K562 (cell line): Measurements from ENCODE around the gene FSTL4. TPM values are rescaled to one million over a fixed set of nuclear protein-coding genes. Genes with fewer than 3 reads are reported as not detected.
A peak's percentile ranks its signal among the peaks of the same experiment; 100 is the strongest.

Experiments
- ATAC-seq: fragments of 200-7000 bp; cut with Tn5 transposase; 3 replicates; pipeline ENCODE4 v1.9.1; 2020; ENCODE audit warnings: moderate library complexity
- BruUV-seq: library from RNA; stranded (reverse); fragments of 400-500 nt; replicated peaks from 2 replicates; lab custom pipeline; 2021; lab: Mats Ljungman, UMichigan
- CTCF ChIA-PET: fragments of 300-600 bp; formaldehyde crosslinking; extraction: SDS; loops from one replicate; lab custom pipeline; 2021; ENCODE audit warnings: low intra/inter-chr PET ratio; lab: Yijun Ruan, JAX
- POLR2A ChIA-PET: fragments of 300-600, 350-650 bp; sonication (Branson Sonifier 250); formaldehyde crosslinking; extraction: SDS; loops from one replicate; lab custom pipeline; 2021; ENCODE audit warnings: antibody characterized with exemption, inconsistent platforms; lab: Yijun Ruan, JAX
- DNase-seq, 4 experiments: peaks; one replicate each; pipeline versions ENCODE4 v3.0.0 to v3.0.0-alpha.2; 2011 to 2018; ENCODE audit warnings: low spot score in 3 of 4, mixed read lengths in 3 of 4; ENCODE audit errors: extremely low read depth in 1 of 4
- FAIRE-seq: peaks from 2 replicates; lab custom pipeline; 2011; peaks lifted over from hg19 to GRCh38; lab: Jason Lieb, UNC
- H2AFZ ChIP-seq: 2 replicates; pipeline ENCODE4 v1.6.0; 2011; ENCODE audit warnings: low read depth, low read length, control low read depth, inconsistent platforms
- H3K27ac ChIP-seq: fragments of 200-600 bp; 3 replicates; pipeline ENCODE4 v1.8.0; 2011; ENCODE audit warnings: low read depth, mild to moderate bottlenecking, control low read depth, inconsistent platforms, low read length, moderate library complexity, mixed read lengths; ENCODE audit errors: extremely low read depth
- H3K27me3 ChIP-seq, 2 experiments: fragments of 300-600 bp in 1 of 2; 2 replicates in 1 of 2; 3 replicates in 1 of 2; pipeline versions ENCODE4 v1.6.0 to v1.8.0; 2011; ENCODE audit warnings: inconsistent platforms in 2 of 2, low read length in 2 of 2, mild to moderate bottlenecking in 1 of 2, mixed read lengths in 1 of 2, moderate library complexity in 1 of 2; ENCODE audit not compliant: control insufficient read depth in 2 of 2, insufficient read depth in 2 of 2
- H3K36me3 ChIP-seq: fragments of 300-600 bp; 3 replicates; pipeline ENCODE4 v1.8.0; 2011; ENCODE audit warnings: mild to moderate bottlenecking, low read length, inconsistent platforms; ENCODE audit not compliant: control insufficient read depth, insufficient read depth
- H3K4me1 ChIP-seq, 2 experiments: fragments of 200-600 bp in 1 of 2; replicated peaks in 1 of 2; 2 replicates in 1 of 2; 3 replicates in 1 of 2; pipeline versions ENCODE4 v1.5.1 to v1.8.0; 2011; ENCODE audit warnings: inconsistent platforms in 2 of 2, low read length in 2 of 2, mild to moderate bottlenecking in 1 of 2, mixed read lengths in 1 of 2, moderate library complexity in 1 of 2; ENCODE audit not compliant: control insufficient read depth in 2 of 2, insufficient read depth in 2 of 2
- H3K4me2 ChIP-seq: 2 replicates; pipeline ENCODE4 v1.6.1; 2011; ENCODE audit warnings: low read length, control low read depth, inconsistent platforms, mixed read lengths; ENCODE audit not compliant: insufficient read depth
- H3K4me3 ChIP-seq: fragments of 200-600 bp; sonication (generic), shearing (Covaris generic); 2 replicates; pipeline ENCODE4 v1.5.1; 2016; ENCODE audit warnings: control low read depth, inconsistent platforms
- H3K79me2 ChIP-seq: fragments of 200-600 bp; 3 replicates; pipeline ENCODE4 v1.8.0; 2011; ENCODE audit warnings: low read length, inconsistent platforms; ENCODE audit not compliant: control insufficient read depth, insufficient read depth
- H3K9ac ChIP-seq, 2 experiments: 2 replicates each; pipeline versions ENCODE4 v1.6.0 to v1.6.1; 2011; ENCODE audit warnings: low read depth in 2 of 2, low read length in 2 of 2, control low read depth in 1 of 2, inconsistent platforms in 1 of 2, mild to moderate bottlenecking in 1 of 2, mixed read lengths in 1 of 2; ENCODE audit not compliant: insufficient read depth in 1 of 2
- H3K9me1 ChIP-seq: one replicate; pipeline ENCODE4 v1.6.0; 2011; ENCODE audit warnings: inconsistent platforms, mild to moderate bottlenecking, low read length, moderate library complexity; ENCODE audit not compliant: control insufficient read depth, insufficient read depth
- H3K9me3 ChIP-seq: replicated peaks from 2 replicates; pipeline ENCODE4 v1.5.1; 2011; ENCODE audit warnings: low read depth, low read length, inconsistent platforms; ENCODE audit not compliant: control insufficient read depth, insufficient read depth
- H4K20me1 ChIP-seq: replicated peaks from 2 replicates; pipeline ENCODE4 v1.6.1; 2011; ENCODE audit warnings: low read length, inconsistent platforms, mixed read lengths; ENCODE audit not compliant: control insufficient read depth, insufficient read depth
- FOSL1 ChIP-seq: fragments of 200-800 bp; sonication (Bioruptor generic); conservative IDR thresholded peaks from 2 replicates; pipeline ENCODE4 v1.6.1; 2016; ENCODE audit warnings: missing genetic modification characterization, missing compliant biosample characterization
- HDGF ChIP-seq: fragments of 450-650 bp; IDR thresholded peaks from 2 replicates; pipeline ENCODE4 v1.6.1; 2016
- SRF ChIP-seq, 2 experiments: fragments of 250-450, 450-650 bp in 1 of 2; sonication (Bioruptor Pico) in 1 of 2; sonication (generic) in 1 of 2; formaldehyde crosslinking; IDR thresholded peaks; 2 replicates each; pipeline versions ENCODE4 v1.5.0 to v1.5.1; 2020 to 2022; ENCODE audit warnings: mild to moderate bottlenecking in 1 of 2, missing genetic modification reagents in 1 of 2
- USF1 ChIP-seq: sonication (generic); formaldehyde crosslinking; IDR thresholded peaks from 2 replicates; pipeline ENCODE4 v1.9.0; 2022; ENCODE audit warnings: mild to moderate bottlenecking, missing genetic modification reagents
- WGBS: fragments of 100-300 bp; shearing (Covaris generic); methylation state at CpG from one replicate; pipeline ENCODE4 v1.1.6; 2016; ENCODE audit warnings: low coverage, mixed read lengths; ENCODE audit not compliant: insufficient coverage; ENCODE audit errors: missing lambda C conversion rate; 5-methylcytosine and 5-hydroxymethylcytosine counted together
- in situ Hi-C: fragments of 300-500 bp; cut with MboI; formaldehyde crosslinking; loops from 4 replicates; pipeline ENCODE4 v1.15.0; 2018; ENCODE audit warnings: inconsistent platforms, mixed read lengths
- intact Hi-C: fragments of 100-400 bp; cut with micrococcal nuclease; formaldehyde crosslinking; loops from 2 replicates; pipeline ENCODE4 v1.14.2; 2022
- polyA plus RNA-seq, 8 experiments: library from polyadenylated mRNA; depleted of rRNA in 4 of 8; stranded (reverse) in 5 of 8; unstranded in 3 of 8; fragments of >200 nt; fragmentation: Nextera tagmentation in 2 of 8; fragmentation: Illumina TruSeq in 1 of 8; extraction: Ambion mirVana in 2 of 8; extraction: Trizol in 1 of 8; gene quantifications; 2 replicates each; pipeline versions ENCODE4 v1.2.1 to v1.2.3, GENCODE V29; 2011 to 2014; ENCODE audit warnings: inconsistent platforms in 1 of 8, missing spikeins in 1 of 8
- total RNA-seq, 7 experiments: library from RNA; depleted of rRNA in 6 of 7; stranded (reverse); fragments of >200 nt in 6 of 7; fragmentation: Illumina TruSeq in 2 of 7; extraction: Trizol in 2 of 7; gene quantifications; 2 replicates each; pipeline versions ENCODE4 v1.2.1 to v1.2.3, GENCODE V29; 2011 to 2021; ENCODE audit warnings: low replicate concordance in 1 of 7

FSTL4 gene
- total and polyA plus RNA-seq, 9 of the 15 experiments (the other 6 are each of a cell fraction or from before 2014, with no cell fraction given), result 0.08 to 0.18 (median 0.10) TPM; not detected in 5

GRCh38 chr5:133273661-133274596 is 338.4 kb downstream of the FSTL4 start:
- Histone ChIP-seq H3K79me2 (no peaks in the 10 kb centered on the region), H4K20me1 (peaks cover 15% of the 10 kb centered on the region)
- TF ChIP-seq FOSL1 (tag) (0 out of 2 replicates have a peak, but pooled peaks have one; percentile 44), SRF (CRISPR knock-in tag; IDR thresholded peaks at IDR 0.05) (peak in 1 of 2 experiments; percentile 47; a peak in 1 of 4 replicates), HDGF (no peak), USF1 (CRISPR knock-in tag) (0 out of 2 replicates have a peak, but pooled peaks have one; percentile 14)
- TF ChIP-seq, all 486 proteins: peak for 3
- POLR2A ChIA-PET, result interaction anchor here (1.1 to 1.5 kb wide), 2 partner anchors 12 to 15 kb away, joined by 4 to 6 read pairs; no protein-coding TSS in a partner anchor
- Histone ChIP-seq H3K9me3 (no peaks in the 10 kb centered on the region), H2AFZ (no peak overlapping the region), H3K4me1 (no peaks in the 10 kb centered on the region; a peak in 1 of 5 replicates), H3K4me3 (no peak overlapping the region), H3K36me3 (no peaks in the 10 kb centered on the region), H3K9ac (no peak overlapping the region), H3K27ac (no peak overlapping the region), H3K9me1 (no peaks in the 10 kb centered on the region), H3K27me3 (peaks cover 44 to 68% of the 10 kb centered on the region in 2 experiments), H3K4me2 (no peak overlapping the region)
- DNase-seq (no peak), FAIRE-seq (peak; percentile 23), ATAC-seq (peak; percentile 52)
- BruUV-seq, result no TSS peak
- CTCF ChIA-PET, result no interaction called here
- under 1% methylated on average over 8 of the region's 8 CpGs for WGBS
- intact Hi-C loops (no loop called here), in situ Hi-C loops (no loop called here)
